ENCODE data around the gene MRPL34.

Gene MRPL34

DNA sequence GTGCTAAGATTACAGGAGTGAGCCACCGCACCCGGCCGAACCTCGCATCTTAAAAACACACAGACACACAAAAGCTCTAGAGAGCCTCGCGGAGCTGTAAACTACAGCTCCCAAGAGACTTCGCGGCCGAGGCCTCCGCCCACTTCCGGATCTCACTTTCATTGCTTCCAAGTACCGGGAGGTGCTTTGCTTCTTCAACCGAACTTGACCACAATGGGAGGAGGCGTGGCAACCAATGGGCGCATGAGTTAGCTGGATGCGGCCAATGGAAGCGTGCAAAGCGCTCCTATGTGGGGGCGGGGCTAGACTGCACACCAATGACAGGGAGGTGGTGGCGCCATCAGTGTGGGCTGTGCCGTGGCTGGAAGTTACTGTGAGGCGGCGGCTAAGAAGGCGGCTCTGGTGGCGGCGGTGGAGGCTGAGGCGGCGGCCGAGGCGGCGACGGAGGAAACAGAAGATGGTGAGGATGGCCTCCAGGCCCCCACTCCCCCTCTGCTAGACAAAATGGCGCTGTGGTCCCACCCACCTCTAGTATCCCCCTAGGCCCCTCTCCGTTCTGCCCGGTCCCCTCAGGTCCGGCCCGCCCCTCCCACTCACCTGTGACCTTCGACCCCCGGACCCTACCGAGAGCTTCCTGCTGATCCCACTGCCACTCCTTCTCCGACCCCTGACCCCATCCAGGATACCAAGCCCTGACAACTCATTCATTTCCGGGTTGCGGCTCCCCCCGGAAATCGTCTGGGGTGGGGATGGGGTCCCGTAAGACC, 3.7 kb downstream of the MRPL34 start, which contains the start of gene DDA1:
Gene DDA1 (plus strand): TSS at position 366 of the 767 bp plus-strand sequence. CDS start 92 bp downstream, at position 458.
- peak within 1 kb of the TSS; percentile 77 to 90 (median 85) for H3K27ac ChIP-seq
- H3K9ac ChIP-seq: peak within 1 kb of the TSS; percentile 85 to 94 (median 89)

DNA sequence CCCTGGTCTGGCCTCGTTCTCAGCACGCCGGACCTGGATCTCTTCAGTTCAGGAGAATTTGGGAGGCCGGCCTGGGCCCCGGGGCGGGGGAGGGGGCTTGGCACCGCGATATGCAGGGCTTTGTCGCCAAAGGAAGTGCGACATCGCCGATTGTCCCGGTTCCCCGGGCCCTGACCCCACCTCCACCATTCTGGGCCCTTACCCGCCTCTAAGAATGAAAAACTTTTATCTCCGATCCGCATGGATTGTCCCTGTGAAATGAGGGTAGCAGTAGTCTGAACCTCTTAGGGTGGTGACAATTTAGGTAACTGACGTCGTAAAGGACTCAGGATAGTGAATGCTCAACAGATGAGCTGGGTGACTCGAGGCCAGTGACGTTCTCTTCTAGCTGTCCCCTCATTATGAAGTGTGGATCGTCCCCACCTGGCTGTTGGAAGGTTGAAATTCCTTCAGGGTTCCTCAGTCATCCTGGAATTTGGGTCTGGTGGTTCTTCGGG, 4.3 kb downstream of the MRPL34 start:
- Histone ChIP-seq H3K4me3 (peak overlapping the region; percentile 78 to 97 (median 90)), H4K20me1 (peaks cover 34 to 53% (median 48%) of the 10 kb centered on the region in 11 experiments; a peak in 21 of 22 replicates), H3K4me1 (peaks cover 40 to 54% (median 52%) of the 10 kb centered on the region in 10 experiments), H3K27me3 (no peaks in the 10 kb centered on the region), H3K27ac (peak overlapping the region; percentile 77 to 90 (median 85)), H3K4me2 (peak overlapping the region; percentile 84 to 99 (median 95)), H3K36me3 (peaks cover 29 to 46% (median 37%) of the 10 kb centered on the region in 11 experiments), H3K9ac (peak overlapping the region; percentile 85 to 94 (median 89)), H3K9me3 (replicated peaks in 1 of 11) (no peaks in the 10 kb centered on the region)
- no peak for TF ChIP-seq Cebpa-rat (IDR thresholded peaks at IDR 0.05)

More for the DNA sequence above, 3.7 kb downstream of the MRPL34 start, which contains the start of gene DDA1:
- TF ChIP-seq Cebpa-rat (IDR thresholded peaks at IDR 0.05): no peak
- Histone ChIP-seq H3K4me2 (peak within 1 kb of the TSS; percentile 94 to 99 (median 97)), H3K4me1 (peaks cover 46 to 60% (median 58%) of the 10 kb centered on the region in 10 experiments), H4K20me1 (peaks cover 34 to 49% (median 45%) of the 10 kb centered on the region in 11 experiments; a peak in 21 of 22 replicates), H3K9me3 (replicated peaks in 1 of 11) (no peaks in the 10 kb centered on the region), H3K36me3 (peaks cover 24 to 41% (median 32%) of the 10 kb centered on the region in 11 experiments), H3K27me3 (no peaks in the 10 kb centered on the region), H3K4me3 (peak within 1 kb of the TSS; percentile 78 to 97 (median 90))

DNA sequence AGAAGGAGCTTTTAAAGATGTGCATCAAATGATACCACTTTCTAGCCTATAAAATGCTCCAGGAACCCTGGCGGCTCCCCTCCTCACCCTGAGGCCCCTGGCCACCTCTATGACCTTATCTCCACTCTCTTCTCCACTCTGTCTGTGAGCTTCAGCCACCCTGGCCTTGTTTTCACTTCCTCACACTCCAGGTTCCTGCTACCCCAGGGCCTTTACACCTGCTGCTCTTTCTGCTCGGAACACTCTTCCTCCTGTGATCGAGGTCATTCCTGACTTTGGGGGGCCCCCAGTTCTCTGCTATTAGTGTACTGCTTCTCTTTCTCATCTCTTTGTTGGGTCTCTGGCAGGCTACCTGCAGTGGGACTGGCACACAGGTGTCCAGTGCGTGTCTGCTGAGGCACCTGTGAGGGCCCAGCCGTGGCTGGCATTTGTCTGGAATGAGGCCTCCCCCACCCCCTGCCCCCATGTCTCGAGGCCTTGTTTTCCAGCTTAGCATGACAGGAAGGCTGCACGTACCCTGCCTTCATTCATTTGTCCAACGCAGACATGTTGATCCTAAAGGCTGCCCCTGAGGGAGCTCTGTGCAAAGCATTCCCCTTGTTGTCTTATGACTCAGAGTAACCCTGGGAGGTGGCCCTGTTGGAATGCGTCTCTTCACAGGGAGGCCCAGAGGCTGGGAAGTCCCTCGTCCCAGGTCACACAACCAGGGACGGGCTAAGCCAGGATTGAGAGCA, 6.0 kb downstream of the MRPL34 start:
- no peak for TF ChIP-seq Cebpa-rat (IDR thresholded peaks at IDR 0.05)
- Histone ChIP-seq H3K9ac (peak overlapping the region in 8 of 11 experiments; percentile 34 to 91 (median 50); a peak in 12 of 22 replicates), H3K4me2 (peak overlapping the region in 8 of 11 experiments; percentile 18 to 99 (median 94); a peak in 10 of 22 replicates), H3K27me3 (no peaks in the 10 kb centered on the region), H3K4me1 (peaks cover 33 to 62% (median 47%) of the 10 kb centered on the region in 10 experiments), H3K9me3 (replicated peaks in 1 of 11) (no peaks in the 10 kb centered on the region), H3K36me3 (peaks cover 39 to 58% (median 50%) of the 10 kb centered on the region in 11 experiments), H3K4me3 (no peak overlapping the region), H4K20me1 (peaks cover 34 to 60% (median 52%) of the 10 kb centered on the region in 11 experiments; a peak in 21 of 22 replicates), H3K27ac (0 out of 22 replicates have a peak overlapping the region, but pooled peaks of 1 of the 11 experiments have one; percentile 7)

DNA sequence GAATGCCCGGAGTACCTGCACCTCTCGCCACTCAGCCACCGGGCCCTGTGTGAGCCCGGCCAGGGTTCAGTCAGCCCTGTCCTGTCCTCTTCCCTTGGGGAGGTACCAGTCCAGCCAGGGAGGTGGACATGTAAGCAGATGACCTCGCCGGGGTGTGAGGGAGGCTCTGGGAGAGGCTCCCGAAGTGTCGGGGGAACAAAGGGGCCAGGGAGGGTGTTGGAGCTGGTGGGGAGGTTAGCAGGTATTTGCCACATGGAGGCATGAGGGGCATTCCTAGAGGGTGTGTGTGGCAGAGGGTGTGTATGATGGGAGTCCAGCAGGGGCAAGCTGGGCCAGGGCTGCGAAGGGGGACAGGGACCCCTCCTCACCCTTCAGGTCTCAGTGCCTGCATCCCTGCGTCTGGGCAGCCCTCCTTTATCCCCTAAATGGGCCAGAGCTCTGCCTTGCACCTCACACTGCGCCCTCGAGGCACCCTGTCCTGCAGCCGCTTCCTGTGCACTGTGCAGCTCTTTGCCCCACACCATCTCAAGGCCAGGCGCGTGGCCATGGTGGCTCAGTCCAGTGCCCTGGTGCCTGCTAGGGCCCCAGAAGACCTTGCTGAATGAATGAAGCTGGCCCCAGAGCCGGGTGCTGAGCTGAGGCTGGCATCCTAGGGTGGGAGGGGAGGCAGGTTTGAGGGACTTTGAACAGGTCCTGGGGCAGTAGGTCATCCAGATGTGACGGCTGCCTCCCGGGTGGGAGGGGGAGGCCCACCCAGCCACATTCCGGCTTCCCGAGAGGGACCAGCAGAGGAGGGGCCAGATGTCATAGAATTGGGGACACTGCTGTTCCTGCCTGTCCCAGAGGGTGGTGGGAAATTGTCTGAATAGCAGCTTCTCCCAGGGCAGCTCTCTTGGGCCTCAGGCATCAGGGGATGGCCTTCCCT, 6.8 kb downstream of the MRPL34 start:
- Histone ChIP-seq H3K9me3 (replicated peaks in 1 of 11) (no peaks in the 10 kb centered on the region), H3K4me3 (no peak overlapping the region), H3K36me3 (peaks cover 39 to 66% (median 57%) of the 10 kb centered on the region in 11 experiments), H3K27me3 (no peaks in the 10 kb centered on the region), H3K9ac (peak overlapping the region in 7 of 11 experiments; percentile 34 to 91 (median 56); a peak in 12 of 22 replicates), H4K20me1 (peaks cover 34 to 62% (median 52%) of the 10 kb centered on the region in 11 experiments; a peak in 21 of 22 replicates), H3K4me1 (peaks cover 25 to 62% (median 43%) of the 10 kb centered on the region in 10 experiments), H3K27ac (0 out of 22 replicates have a peak overlapping the region, but pooled peaks of 1 of the 11 experiments have one; percentile 7), H3K4me2 (peak overlapping the region in 2 of 11 experiments; percentile 89 to 97; a peak in 2 of 22 replicates)
- TF ChIP-seq Cebpa-rat (IDR thresholded peaks at IDR 0.05): no peak

DNA sequence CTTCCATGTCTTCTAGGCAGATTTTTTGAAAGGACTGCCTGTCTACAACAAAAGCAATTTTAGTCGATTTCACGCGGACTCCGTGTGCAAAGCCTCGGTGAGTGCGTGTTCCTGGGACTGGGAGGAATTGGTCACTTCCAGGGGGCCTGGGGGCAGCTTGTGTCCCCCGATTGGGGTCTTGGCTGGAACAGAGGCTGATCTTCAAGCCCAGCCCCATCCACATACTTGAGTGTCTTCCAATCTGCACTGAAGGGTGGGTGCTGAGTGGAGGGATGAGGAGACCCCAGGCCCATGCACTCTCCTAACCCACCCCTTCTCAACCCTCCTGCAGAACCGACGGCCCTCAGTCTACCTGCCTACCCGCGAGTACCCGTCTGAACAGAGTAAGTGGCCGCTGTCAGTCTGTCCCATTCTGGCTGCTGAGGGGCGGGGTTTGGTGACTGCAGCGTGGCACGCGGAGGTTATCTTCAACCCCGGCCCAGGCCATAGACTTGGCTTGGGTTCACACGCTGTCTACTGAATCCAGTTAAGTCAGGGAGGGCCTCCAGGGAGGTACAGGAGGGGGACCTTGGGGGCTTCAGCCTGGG, 8.4 kb downstream of the MRPL34 start:
- Histone ChIP-seq H3K4me1 (peaks cover 19 to 62% (median 43%) of the 10 kb centered on the region in 10 experiments), H3K36me3 (peaks cover 44 to 80% (median 70%) of the 10 kb centered on the region in 11 experiments), H3K27ac (no peak overlapping the region), H3K4me2 (no peak overlapping the region), H3K27me3 (no peaks in the 10 kb centered on the region), H4K20me1 (peaks cover 34 to 73% (median 56%) of the 10 kb centered on the region in 11 experiments; a peak in 21 of 22 replicates), H3K9me3 (replicated peaks in 1 of 11) (no peaks in the 10 kb centered on the region), H3K9ac (peak overlapping the region in 2 of 11 experiments; percentile 5 to 11; a peak in 2 of 22 replicates), H3K4me3 (no peak overlapping the region)
- TF ChIP-seq Cebpa-rat (IDR thresholded peaks at IDR 0.05): no peak

DNA sequence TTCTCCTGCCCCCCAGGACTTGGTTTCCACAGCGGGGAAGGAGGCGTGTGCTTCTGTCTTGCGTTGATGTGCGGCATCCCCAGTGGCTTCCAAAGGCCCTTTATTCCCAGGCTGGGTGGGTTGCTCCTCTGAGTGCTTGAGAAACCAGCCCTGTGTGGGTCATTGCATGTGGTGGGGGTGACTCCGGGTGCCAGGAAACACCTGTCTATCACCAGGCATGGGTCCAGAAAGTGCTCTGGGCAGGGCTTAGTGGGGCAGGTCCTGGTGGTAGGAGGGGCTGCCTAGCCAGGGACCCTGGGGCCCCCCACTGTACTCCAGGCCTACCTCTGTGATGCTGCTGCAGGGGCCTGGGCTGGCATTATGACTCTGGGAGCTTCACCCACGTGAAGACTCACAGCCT, 13.3 kb downstream of the MRPL34 start:
- Histone ChIP-seq H3K4me1 (peaks cover 48 to 71% (median 54%) of the 10 kb centered on the region in 10 experiments), H4K20me1 (peaks cover 3 to 64% (median 42%) of the 10 kb centered on the region in 11 experiments; a peak in 19 of 22 replicates), H3K36me3 (peaks cover 52 to 84% (median 74%) of the 10 kb centered on the region in 11 experiments), H3K27ac (peak overlapping the region in 2 of 11 experiments; percentile 6 to 24; a peak in 1 of 22 replicates), H3K4me3 (no peak overlapping the region), H3K9me3 (replicated peaks in 1 of 11) (no peaks in the 10 kb centered on the region), H3K4me2 (peak overlapping the region in 5 of 11 experiments; percentile 19 to 28 (median 25); a peak in 6 of 22 replicates), H3K9ac (0 out of 22 replicates have a peak overlapping the region, but pooled peaks of 4 of the 11 experiments have one; percentile 4 to 19 (median 12)), H3K27me3 (peaks cover 0 to 7% (median 0%) of the 10 kb centered on the region in 11 experiments; a peak in 1 of 22 replicates)
- TF ChIP-seq Cebpa-rat (IDR thresholded peaks at IDR 0.05): no peak
